HG03439 (cell line): ENCODE measurements around the gene KIAA0753.
"Not testable (repeated sequence)": the region's sequence is repeated elsewhere in the genome, so short reads cannot be mapped to it uniquely, and the experiment has no call there.

Experiments
- ATAC-seq: cut with Tn5 transposase; IDR thresholded peaks from one replicate; pipeline ENCODE4 v1.9.1; 2021; ENCODE audit warnings: mild to moderate bottlenecking, moderate library complexity; ENCODE audit not compliant: unreplicated experiment

The KIAA0753 gene

GRCh38 chr17:6603744-6604325, 36.7 kb downstream of the KIAA0753 start:
- ATAC-seq = no peak

- no peak for ATAC-seq
Measured at GRCh38 chr17:6602141-6602540, 38.4 kb downstream of the KIAA0753 start.

- ATAC-seq = no peak
Measured at GRCh38 chr17:6599364-6599763, 41.1 kb downstream of the KIAA0753 start.

GRCh38 chr17:6597727-6598126, 42.8 kb downstream of the KIAA0753 start:
- no peak for ATAC-seq

- ATAC-seq = no peak
Measured at GRCh38 chr17:6596941-6597340, 43.6 kb downstream of the KIAA0753 start.

GRCh38 chr17:6596511-6596910, 44.0 kb downstream of the KIAA0753 start:
- ATAC-seq = no peak

GRCh38 chr17:6596081-6596480, 44.4 kb downstream of the KIAA0753 start:
- no peak for ATAC-seq

GRCh38 chr17:6593371-6593770, 47.1 kb downstream of the KIAA0753 start:
- not testable (repeated sequence) for ATAC-seq

GRCh38 chr17:6592173-6592572, 48.3 kb downstream of the KIAA0753 start:
- no peak for ATAC-seq

GRCh38 chr17:6591599-6592158, 48.8 kb downstream of the KIAA0753 start:
- no peak for ATAC-seq

- ATAC-seq = no peak
Measured at GRCh38 chr17:6589266-6589946, 51.1 kb downstream of the KIAA0753 start.

- ATAC-seq = no peak
Measured at GRCh38 chr17:6588165-6588564, 52.3 kb downstream of the KIAA0753 start.

- no peak for ATAC-seq
Measured at GRCh38 chr17:6587310-6587709, 53.2 kb downstream of the KIAA0753 start.

- ATAC-seq = no peak
Measured at GRCh38 chr17:6583411-6583810, 57.1 kb downstream of the KIAA0753 start.

- no peak for ATAC-seq
Measured at GRCh38 chr17:6580625-6581024, 59.9 kb downstream of the KIAA0753 start.

- ATAC-seq = no peak
Measured at GRCh38 chr17:6578491-6578890, 62.0 kb downstream of the KIAA0753 start.

- ATAC-seq = no peak
Measured at GRCh38 chr17:6577686-6578263, 62.7 kb downstream of the KIAA0753 start.

- no peak for ATAC-seq
Measured at GRCh38 chr17:6576038-6576785, 64.3 kb downstream of the KIAA0753 start.

- no peak for ATAC-seq
Measured at GRCh38 chr17:6575596-6575988, 64.9 kb downstream of the KIAA0753 start.

GRCh38 chr17:6574687-6575595, 65.6 kb downstream of the KIAA0753 start:
- no peak for ATAC-seq
